ENCODE results near the gene OSBPL10.
"Not testable (repeated sequence)": the region's sequence is repeated elsewhere in the genome, so short reads cannot be mapped to it uniquely, and the experiment has no call there.

DNA sequence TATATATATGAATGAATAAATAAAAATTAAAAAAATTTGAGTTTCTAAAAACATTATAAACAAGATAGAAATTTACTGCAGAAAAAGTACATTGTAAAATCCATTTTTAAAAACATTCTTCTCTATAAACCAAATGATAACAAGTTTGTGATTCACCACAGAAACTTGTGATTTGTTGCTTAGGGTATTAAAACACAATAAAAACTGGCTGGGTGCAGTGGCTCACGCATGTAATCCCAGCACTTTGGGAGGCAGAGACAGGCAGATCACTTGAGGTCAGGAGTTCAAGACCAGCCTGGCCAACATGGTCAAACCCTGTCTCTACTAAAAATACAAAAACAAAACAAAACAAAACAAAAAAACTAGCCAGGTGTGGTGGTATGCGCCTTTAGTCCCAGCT lies 197.2 kb downstream of the OSBPL10 start:
- TF ChIP-seq, protein P1, sequence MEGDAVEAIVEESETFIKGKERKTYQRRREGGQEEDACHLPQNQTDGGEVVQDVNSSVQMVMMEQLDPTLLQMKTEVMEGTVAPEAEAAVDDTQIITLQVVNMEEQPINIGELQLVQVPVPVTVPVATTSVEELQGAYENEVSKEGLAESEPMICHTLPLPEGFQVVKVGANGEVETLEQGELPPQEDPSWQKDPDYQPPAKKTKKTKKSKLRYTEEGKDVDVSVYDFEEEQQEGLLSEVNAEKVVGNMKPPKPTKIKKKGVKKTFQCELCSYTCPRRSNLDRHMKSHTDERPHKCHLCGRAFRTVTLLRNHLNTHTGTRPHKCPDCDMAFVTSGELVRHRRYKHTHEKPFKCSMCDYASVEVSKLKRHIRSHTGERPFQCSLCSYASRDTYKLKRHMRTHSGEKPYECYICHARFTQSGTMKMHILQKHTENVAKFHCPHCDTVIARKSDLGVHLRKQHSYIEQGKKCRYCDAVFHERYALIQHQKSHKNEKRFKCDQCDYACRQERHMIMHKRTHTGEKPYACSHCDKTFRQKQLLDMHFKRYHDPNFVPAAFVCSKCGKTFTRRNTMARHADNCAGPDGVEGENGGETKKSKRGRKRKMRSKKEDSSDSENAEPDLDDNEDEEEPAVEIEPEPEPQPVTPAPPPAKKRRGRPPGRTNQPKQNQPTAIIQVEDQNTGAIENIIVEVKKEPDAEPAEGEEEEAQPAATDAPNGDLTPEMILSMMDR (conservative IDR thresholded peaks at IDR 0.05; ENCODE audit: low read depth, low read length): not testable (repeated sequence)
- not testable (repeated sequence) for TF ChIP-seq EZH2 (IDR thresholded peaks at IDR 0.05; ENCODE audit: low read length, unreplicated experiment)

All from PC-3 (cell line).